IPS-NIHi7 (cell line): ENCODE data around the gene ZNF20.
"Not testable (repeated sequence)": the region's sequence is repeated elsewhere in the genome, so short reads cannot be mapped to it uniquely, and the experiment has no call there.

Source experiments
- DNase-seq: peaks from one replicate; pipeline ENCODE4 v3.0.0; 2012; ENCODE audit warnings: mixed read lengths; ENCODE audit errors: extremely low spot score

ZNF20 gene

GRCh38 chr19:12112701-12113100 lies 27.4 kb downstream of the ZNF20 start:
- DNase-seq, result no peak

- no peak for DNase-seq
Observed at GRCh38 chr19:12111943-12112637, 28.1 kb downstream of the ZNF20 start.

- DNase-seq, result no peak
Observed at GRCh38 chr19:12111176-12111575, 29.0 kb downstream of the ZNF20 start.

GRCh38 chr19:12103909-12104308 lies 36.2 kb downstream of the ZNF20 start:
- DNase-seq, result not testable (repeated sequence)

DNA sequence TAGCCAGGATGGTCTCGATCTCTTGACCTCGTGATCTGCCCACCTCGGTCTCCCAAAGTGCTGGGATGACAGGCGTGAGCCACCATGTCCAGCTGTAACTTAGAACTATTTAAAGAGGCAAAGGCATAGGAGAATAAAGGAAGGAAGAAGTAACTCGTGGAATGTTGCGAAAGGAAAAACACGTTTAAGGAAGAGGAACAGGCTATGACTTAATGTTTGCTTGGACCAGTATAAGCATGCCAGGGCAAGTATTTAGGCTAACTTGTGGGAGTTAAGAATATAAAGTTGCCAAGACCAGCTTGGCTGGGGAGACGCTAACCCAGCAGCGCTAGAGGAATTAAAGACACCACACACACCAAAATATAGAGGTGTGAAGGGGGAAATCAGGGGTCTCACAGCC lies 42.1 kb downstream of the ZNF20 start:
- DNase-seq, result no peak

DNA sequence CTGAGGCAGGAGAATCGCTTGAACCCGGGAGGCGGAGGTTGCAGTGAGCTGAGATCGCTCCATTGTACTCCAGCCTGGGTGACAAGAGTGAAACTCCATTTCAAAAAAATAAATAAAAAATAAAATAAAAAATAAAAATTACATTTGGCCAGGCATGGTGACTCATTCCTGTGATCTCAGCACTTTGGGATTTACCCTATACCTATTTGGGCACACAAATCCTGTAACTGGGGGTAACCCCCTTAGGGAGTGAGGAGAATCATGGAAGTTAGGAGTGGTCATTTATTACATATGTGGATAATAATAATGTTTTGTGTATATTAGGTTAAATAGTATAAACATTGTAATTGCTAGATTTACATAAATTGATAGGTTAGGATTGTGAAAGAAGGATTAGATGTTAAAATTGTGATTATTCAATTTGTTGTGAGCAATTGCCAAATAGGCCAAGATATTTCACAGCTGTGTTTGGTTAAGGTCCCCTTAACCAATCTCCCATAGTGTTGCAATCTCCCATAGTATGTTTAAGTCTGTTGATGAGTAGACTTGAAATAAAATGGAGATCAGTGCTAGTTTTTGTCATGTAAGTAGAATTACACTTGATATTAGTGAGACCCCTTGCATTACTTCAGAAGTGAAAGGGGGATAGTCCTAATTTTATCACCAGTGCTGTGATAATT lies 44.9 kb downstream of the ZNF20 start:
- no peak for DNase-seq

- no peak for DNase-seq
Observed at GRCh38 chr19:12093777-12094176, 46.4 kb downstream of the ZNF20 start.

GRCh38 chr19:12092956-12093355 lies 47.2 kb downstream of the ZNF20 start:
- peak; percentile 7 for DNase-seq

GRCh38 chr19:12092065-12092867 lies 47.9 kb downstream of the ZNF20 start:
- DNase-seq, result peak; percentile 97

GRCh38 chr19:12090807-12091206 lies 49.3 kb downstream of the ZNF20 start:
- DNase-seq, result peak; percentile 67

- no peak for DNase-seq
Observed at GRCh38 chr19:12085074-12085818, 54.9 kb downstream of the ZNF20 start.

DNA sequence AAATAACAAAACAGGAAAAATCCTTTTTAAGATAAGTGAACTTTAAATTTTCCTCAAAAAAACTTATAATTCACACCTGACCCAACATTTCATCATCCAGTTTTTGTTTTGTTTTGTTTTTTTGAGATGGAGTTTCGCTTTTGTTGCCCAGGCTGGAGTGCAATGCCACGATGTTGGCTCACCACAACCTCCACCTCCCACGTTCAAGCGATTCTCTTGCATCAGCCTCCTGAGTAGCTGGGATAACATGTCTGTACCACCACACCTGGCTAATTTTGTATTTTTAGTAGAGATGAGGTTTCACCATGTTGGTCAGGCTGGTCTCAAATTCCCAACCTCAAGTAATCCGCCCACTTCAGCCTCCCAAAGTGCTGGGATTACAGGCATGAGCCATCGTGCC lies 56.8 kb downstream of the ZNF20 start:
- not testable (repeated sequence) for DNase-seq
